ENCODE measurements around the gene MYH7B.

MYH7B gene

GRCh38 chr20:34977365-34978091 is 21.9 kb downstream of the MYH7B start:
- no peak for DNase-seq

- DNase-seq = no peak
Observed at GRCh38 chr20:34978092-34978744, 22.6 kb downstream of the MYH7B start.

GRCh38 chr20:34979366-34980153 is 23.9 kb downstream of the MYH7B start:
- DNase-seq = no peak

GRCh38 chr20:34980543-34981233 is 25.0 kb downstream of the MYH7B start:
- peak; percentile 39 for DNase-seq

GRCh38 chr20:34982270-34983088 is 26.8 kb downstream of the MYH7B start:
- no peak for DNase-seq

GRCh38 chr20:34983089-34983820 is 27.6 kb downstream of the MYH7B start:
- DNase-seq = no peak

GRCh38 chr20:34983995-34984735 is 28.5 kb downstream of the MYH7B start:
- DNase-seq = no peak

GRCh38 chr20:34984756-34985261 is 29.1 kb downstream of the MYH7B start:
- no peak for DNase-seq

- DNase-seq = no peak
Observed at GRCh38 chr20:34985461-34986310, 30.0 kb downstream of the MYH7B start.

- DNase-seq = no peak
Observed at GRCh38 chr20:34986311-34987287, 30.9 kb downstream of the MYH7B start.

GRCh38 chr20:34987288-34988190 is 31.9 kb downstream of the MYH7B start:
- DNase-seq = no peak

GRCh38 chr20:34988191-34988540 is 32.5 kb downstream of the MYH7B start:
- DNase-seq = no peak

- DNase-seq = no peak
Observed at GRCh38 chr20:34989118-34989517, 33.5 kb downstream of the MYH7B start.

- no peak for DNase-seq
Observed at GRCh38 chr20:34989670-34990069, 34.0 kb downstream of the MYH7B start.

GRCh38 chr20:34990231-34990630 is 34.6 kb downstream of the MYH7B start:
- no peak for DNase-seq

GRCh38 chr20:34990661-34991214 is 35.1 kb downstream of the MYH7B start:
- DNase-seq = no peak

All from NCI-H1694 (cell line).